ENCODE data around the gene CAVIN1.
"Not testable (repeated sequence)": the region's sequence is repeated elsewhere in the genome, so short reads cannot be mapped to it uniquely, and the experiment has no call there.

CAVIN1 gene

DNA sequence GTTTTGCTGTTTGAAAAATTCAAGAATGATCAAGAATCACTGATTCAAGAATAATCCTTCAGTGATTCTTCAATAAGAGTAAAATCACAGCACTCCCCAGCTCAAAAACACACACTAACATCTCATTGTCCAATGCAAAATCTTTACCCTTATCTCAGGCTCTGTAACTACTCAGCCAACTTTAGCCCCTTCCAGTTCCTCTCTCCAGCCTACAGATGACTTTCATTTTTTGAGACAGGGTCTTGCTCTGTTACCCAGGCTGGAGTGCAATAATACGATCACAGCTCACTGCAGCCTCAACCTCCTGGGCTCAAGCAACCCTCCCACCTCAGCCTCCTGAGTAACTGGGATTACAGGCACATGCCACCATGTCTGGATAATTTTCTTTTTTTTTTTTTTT lies 59.8 kb downstream of the CAVIN1 start:
- Histone ChIP-seq H4K8ac (ENCODE audit: low read depth, low read length) (no peak overlapping the region), H3K9me3 (ENCODE audit: insufficient read depth, low read depth, low read length) (no peaks in the 10 kb centered on the region), H3K4ac (ENCODE audit: low read depth, low read length) (no peak overlapping the region), H2AK5ac (ENCODE audit: low read length) (no peak overlapping the region), H3K4me1 (ENCODE audit: control insufficient read depth in 1 of 2, insufficient read depth in 2 of 2, low read length in 2 of 2) (peaks cover 11 to 12% of the 10 kb centered on the region in 2 experiments), H3K27me3 (ENCODE audit: insufficient read depth, low read length) (no peaks in the 10 kb centered on the region), H3K4me2 (ENCODE audit: low read length) (no peak overlapping the region), H4K91ac (ENCODE audit: low read depth, low read length) (no peak overlapping the region), H4K12ac (ENCODE audit: low read depth, low read length) (no peak overlapping the region), H2BK12ac (ENCODE audit: low read length) (no peak overlapping the region), H3K23ac (ENCODE audit: low read length) (no peak overlapping the region), H3K9ac (ENCODE audit: low read length) (no peak overlapping the region), H2BK5ac (ENCODE audit: low read depth, low read length, poor library complexity) (no peak overlapping the region), H3K36me3 (ENCODE audit: control insufficient read depth in 1 of 2, insufficient read depth in 2 of 2, low read length in 2 of 2) (no peaks in the 10 kb centered on the region), H2BK120ac (ENCODE audit: insufficient read depth, low read length, poor library complexity) (no peak overlapping the region), H2AFZ (ENCODE audit: insufficient read depth, low read length, poor library complexity) (no peak overlapping the region), H3K79me1 (ENCODE audit: low read length) (peaks cover 3% of the 10 kb centered on the region), H3K79me2 (ENCODE audit: control insufficient read depth, insufficient read depth, low read length, poor library complexity) (no peaks in the 10 kb centered on the region), H3K14ac (ENCODE audit: low read length) (no peak overlapping the region), H3K18ac (ENCODE audit: low read length) (no peak overlapping the region), H3K4me3 (ENCODE audit: low read depth, low read length) (no peak overlapping the region), H3K27ac (ENCODE audit: low read depth, low read length) (no peak overlapping the region)
- WGBS (ENCODE audit: extremely low coverage, insufficient coverage, insufficient read length) = no CpG with 5 or more reads among the region's 1 CpG
- no peak for DNase-seq

DNA sequence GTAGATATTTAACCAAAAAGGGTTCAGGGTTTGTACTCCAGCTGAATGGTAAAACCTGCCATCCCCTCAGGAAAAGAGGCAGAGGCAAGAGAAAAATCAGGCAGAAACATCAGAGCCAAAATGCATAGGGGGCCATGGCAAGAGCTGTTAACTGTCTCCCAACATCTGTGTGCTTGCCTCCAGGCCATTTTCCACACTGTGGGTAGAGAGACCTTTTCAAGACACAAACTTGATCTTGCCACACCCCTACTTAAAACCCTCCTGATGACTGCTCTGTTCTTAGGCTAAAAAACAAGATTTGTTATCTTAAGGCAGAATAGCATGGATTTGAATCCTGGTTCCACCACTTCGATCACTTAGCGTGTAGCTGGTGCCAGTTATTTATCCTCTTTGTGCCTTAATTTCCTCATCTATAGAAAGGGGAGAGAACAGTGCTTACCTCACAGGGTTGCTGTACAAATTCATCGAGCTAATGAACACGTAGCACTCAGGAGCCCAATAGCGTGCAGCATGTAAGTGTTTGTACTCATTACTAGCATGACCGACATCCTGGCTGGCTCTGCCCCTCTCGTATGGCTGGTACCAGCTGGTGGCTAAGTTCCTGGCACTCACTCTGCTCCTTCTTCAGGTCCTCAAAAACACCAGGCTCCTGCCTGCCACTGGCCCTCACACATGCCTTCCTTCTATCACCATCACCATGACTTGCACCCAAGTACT lies 60.7 kb downstream of the CAVIN1 start:
- peaks cover 11% of the 10 kb centered on the region in 2 experiments for H3K4me1 ChIP-seq (ENCODE audit: control insufficient read depth in 1 of 2, insufficient read depth in 2 of 2, low read length in 2 of 2)
- H2BK12ac ChIP-seq (ENCODE audit: low read length) = no peak overlapping the region
- H4K91ac ChIP-seq (ENCODE audit: low read depth, low read length) = no peak overlapping the region
- no peak overlapping the region for H2AFZ ChIP-seq (ENCODE audit: insufficient read depth, low read length, poor library complexity)
- no peak overlapping the region for H2AK5ac ChIP-seq (ENCODE audit: low read length)
- no peak overlapping the region for H3K18ac ChIP-seq (ENCODE audit: low read length)
- no peak overlapping the region for H3K4me3 ChIP-seq (ENCODE audit: low read depth, low read length)
- no peak overlapping the region for H3K27ac ChIP-seq (ENCODE audit: low read depth, low read length)
- H4K12ac ChIP-seq (ENCODE audit: low read depth, low read length) = no peak overlapping the region
- H3K4ac ChIP-seq (ENCODE audit: low read depth, low read length) = no peak overlapping the region
- no peak overlapping the region for H2BK5ac ChIP-seq (ENCODE audit: low read depth, low read length, poor library complexity)
- H4K8ac ChIP-seq (ENCODE audit: low read depth, low read length) = no peak overlapping the region
- H3K79me2 ChIP-seq (ENCODE audit: control insufficient read depth, insufficient read depth, low read length, poor library complexity) = no peaks in the 10 kb centered on the region
- no peak overlapping the region for H3K14ac ChIP-seq (ENCODE audit: low read length)
- H3K9me3 ChIP-seq (ENCODE audit: insufficient read depth, low read depth, low read length) = no peaks in the 10 kb centered on the region
- peaks cover 3% of the 10 kb centered on the region for H3K79me1 ChIP-seq (ENCODE audit: low read length)
- WGBS (ENCODE audit: extremely low coverage, insufficient coverage, insufficient read length) = no CpG with 5 or more reads among the region's 7 CpGs
- no peaks in the 10 kb centered on the region for H3K36me3 ChIP-seq (ENCODE audit: control insufficient read depth in 1 of 2, insufficient read depth in 2 of 2, low read length in 2 of 2)
- H3K4me2 ChIP-seq (ENCODE audit: low read length) = no peak overlapping the region
- H2BK120ac ChIP-seq (ENCODE audit: insufficient read depth, low read length, poor library complexity) = no peak overlapping the region
- H3K9ac ChIP-seq (ENCODE audit: low read length) = no peak overlapping the region
- H3K23ac ChIP-seq (ENCODE audit: low read length) = no peak overlapping the region
- H3K27me3 ChIP-seq (ENCODE audit: insufficient read depth, low read length) = no peaks in the 10 kb centered on the region
- DNase-seq = peak; percentile 23 to 70

DNA sequence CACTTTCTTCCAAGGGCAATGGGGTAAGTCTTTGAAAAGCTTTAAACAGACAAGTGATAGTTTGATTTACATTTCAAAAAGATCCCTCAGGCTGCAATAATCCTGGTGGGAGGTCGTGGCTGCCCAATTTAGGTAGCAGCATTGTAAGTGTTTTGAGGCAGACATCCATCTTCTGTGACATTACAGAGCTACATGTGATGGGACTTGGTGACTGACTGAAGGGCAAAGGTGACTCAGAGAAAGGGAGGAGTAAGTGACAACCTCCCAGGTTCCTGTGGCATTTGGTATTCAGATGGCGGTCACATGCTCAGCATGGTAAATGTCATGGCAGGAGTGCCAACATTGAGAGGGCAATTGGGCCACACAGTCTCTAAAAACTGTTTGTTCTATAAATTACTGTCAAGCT lies 61.3 kb downstream of the CAVIN1 start:
- Histone ChIP-seq H4K12ac (ENCODE audit: low read depth, low read length) (no peak overlapping the region), H3K9ac (ENCODE audit: low read length) (no peak overlapping the region), H3K18ac (ENCODE audit: low read length) (no peak overlapping the region), H3K9me3 (ENCODE audit: insufficient read depth, low read depth, low read length) (no peaks in the 10 kb centered on the region), H2BK5ac (ENCODE audit: low read depth, low read length, poor library complexity) (no peak overlapping the region), H2BK120ac (ENCODE audit: insufficient read depth, low read length, poor library complexity) (no peak overlapping the region), H3K4me2 (ENCODE audit: low read length) (no peak overlapping the region), H4K91ac (ENCODE audit: low read depth, low read length) (no peak overlapping the region), H3K4me1 (ENCODE audit: control insufficient read depth in 1 of 2, insufficient read depth in 2 of 2, low read length in 2 of 2) (peaks cover 10 to 11% of the 10 kb centered on the region in 2 experiments), H2BK12ac (ENCODE audit: low read length) (no peak overlapping the region), H3K14ac (ENCODE audit: low read length) (no peak overlapping the region), H4K8ac (ENCODE audit: low read depth, low read length) (no peak overlapping the region), H3K27me3 (ENCODE audit: insufficient read depth, low read length) (no peaks in the 10 kb centered on the region), H3K27ac (ENCODE audit: low read depth, low read length) (no peak overlapping the region), H3K4me3 (ENCODE audit: low read depth, low read length) (no peak overlapping the region), H3K23ac (ENCODE audit: low read length) (no peak overlapping the region), H3K79me1 (ENCODE audit: low read length) (peaks cover 3% of the 10 kb centered on the region), H3K36me3 (ENCODE audit: control insufficient read depth in 1 of 2, insufficient read depth in 2 of 2, low read length in 2 of 2) (no peaks in the 10 kb centered on the region), H2AK5ac (ENCODE audit: low read length) (no peak overlapping the region), H2AFZ (ENCODE audit: insufficient read depth, low read length, poor library complexity) (no peak overlapping the region), H3K79me2 (ENCODE audit: control insufficient read depth, insufficient read depth, low read length, poor library complexity) (no peaks in the 10 kb centered on the region), H3K4ac (ENCODE audit: low read depth, low read length) (no peak overlapping the region)
- peak in 1 of 2 donors; percentile 46 for DNase-seq
- no CpG with 5 or more reads among the region's 2 CpGs for WGBS (ENCODE audit: extremely low coverage, insufficient coverage, insufficient read length)

DNA sequence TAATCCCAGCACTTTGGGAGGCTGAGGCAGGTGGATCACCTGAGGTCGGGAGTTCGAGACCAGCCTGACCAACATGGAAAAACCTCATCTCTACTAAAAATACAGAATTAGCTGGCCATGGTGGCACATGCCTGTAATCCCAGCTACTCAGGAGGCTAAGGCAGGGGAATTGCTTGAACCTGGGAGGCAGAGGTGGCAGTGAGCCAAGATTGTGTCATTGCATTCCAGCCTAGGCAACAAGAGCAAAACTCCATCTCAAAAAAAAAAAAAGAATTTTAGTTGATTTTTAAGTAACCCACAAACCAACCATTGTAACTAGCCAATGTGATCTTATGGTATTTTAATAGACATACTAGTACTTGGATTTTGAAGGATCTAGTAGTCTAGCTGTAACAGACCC lies 62.7 kb downstream of the CAVIN1 start:
- not testable (repeated sequence) for H3K27me3 ChIP-seq (ENCODE audit: insufficient read depth, low read length); H3K79me2 ChIP-seq (ENCODE audit: control insufficient read depth, insufficient read depth, low read length, poor library complexity); H3K18ac ChIP-seq (ENCODE audit: low read length); H3K23ac ChIP-seq (ENCODE audit: low read length); H4K91ac ChIP-seq (ENCODE audit: low read depth, low read length); H4K8ac ChIP-seq (ENCODE audit: low read depth, low read length); H3K9ac ChIP-seq (ENCODE audit: low read length); H3K9me3 ChIP-seq (ENCODE audit: insufficient read depth, low read depth, low read length); H2BK12ac ChIP-seq (ENCODE audit: low read length); H2AFZ ChIP-seq (ENCODE audit: insufficient read depth, low read length, poor library complexity); H2BK5ac ChIP-seq (ENCODE audit: low read depth, low read length, poor library complexity); H2BK120ac ChIP-seq (ENCODE audit: insufficient read depth, low read length, poor library complexity); H4K12ac ChIP-seq (ENCODE audit: low read depth, low read length); H3K27ac ChIP-seq (ENCODE audit: low read depth, low read length); H2AK5ac ChIP-seq (ENCODE audit: low read length); H3K4me3 ChIP-seq (ENCODE audit: low read depth, low read length); H3K36me3 ChIP-seq (ENCODE audit: control insufficient read depth in 1 of 2, insufficient read depth in 2 of 2, low read length in 2 of 2); H3K4me2 ChIP-seq (ENCODE audit: low read length); H3K4ac ChIP-seq (ENCODE audit: low read depth, low read length); H3K79me1 ChIP-seq (ENCODE audit: low read length); DNase-seq; H3K14ac ChIP-seq (ENCODE audit: low read length)
- no CpG with 5 or more reads among the region's 2 CpGs for WGBS (ENCODE audit: extremely low coverage, insufficient coverage, insufficient read length)
- peaks cover 6 to 11% of the 10 kb centered on the region in 2 experiments for H3K4me1 ChIP-seq (ENCODE audit: control insufficient read depth in 1 of 2, insufficient read depth in 2 of 2, low read length in 2 of 2)

Measured in trophoblast cell (in vitro differentiated cells and primary cell).